ENCODE measurements around the gene ATP10B.

ATP10B gene

GRCh38 chr5:160693831-160694465 is 158.1 kb downstream of the ATP10B start:
- H3K27me3 ChIP-seq (replicated peaks; ENCODE audit: control insufficient read depth, insufficient read depth, low read length) = no peaks in the 10 kb centered on the region
- no peak for TF ChIP-seq CTCF (IDR thresholded peaks at IDR 0.05; ENCODE audit: insufficient read depth, low read length, poor library complexity, severe bottlenecking)
- DNase-seq (ENCODE audit: extremely low read depth, insufficient read length) = no peak
- no peaks in the 10 kb centered on the region for H3K36me3 ChIP-seq (ENCODE audit: control insufficient read depth, insufficient read depth, low read length)
- H3K4me3 ChIP-seq (replicated peaks; ENCODE audit: low read depth, low read length) = no peak overlapping the region

GRCh38 chr5:160692271-160692670 is 159.7 kb downstream of the ATP10B start:
- DNase-seq (ENCODE audit: extremely low read depth, insufficient read length) = no peak
- no peaks in the 10 kb centered on the region for H3K27me3 ChIP-seq (replicated peaks; ENCODE audit: control insufficient read depth, insufficient read depth, low read length)
- no peaks in the 10 kb centered on the region for H3K36me3 ChIP-seq (ENCODE audit: control insufficient read depth, insufficient read depth, low read length)
- no peak for TF ChIP-seq CTCF (IDR thresholded peaks at IDR 0.05; ENCODE audit: insufficient read depth, low read length, poor library complexity, severe bottlenecking)
- H3K4me3 ChIP-seq (replicated peaks; ENCODE audit: low read depth, low read length) = no peak overlapping the region

- DNase-seq (ENCODE audit: extremely low read depth, insufficient read length) = no peak
- Histone ChIP-seq H3K27me3 (replicated peaks; ENCODE audit: control insufficient read depth, insufficient read depth, low read length) (peaks cover 2% of the 10 kb centered on the region), H3K36me3 (ENCODE audit: control insufficient read depth, insufficient read depth, low read length) (no peaks in the 10 kb centered on the region), H3K4me3 (replicated peaks; ENCODE audit: low read depth, low read length) (no peak overlapping the region)
- peak; percentile 52 for TF ChIP-seq CTCF (IDR thresholded peaks at IDR 0.05; ENCODE audit: insufficient read depth, low read length, poor library complexity, severe bottlenecking)
Observed at GRCh38 chr5:160685695-160686094, 166.3 kb downstream of the ATP10B start.

DNA sequence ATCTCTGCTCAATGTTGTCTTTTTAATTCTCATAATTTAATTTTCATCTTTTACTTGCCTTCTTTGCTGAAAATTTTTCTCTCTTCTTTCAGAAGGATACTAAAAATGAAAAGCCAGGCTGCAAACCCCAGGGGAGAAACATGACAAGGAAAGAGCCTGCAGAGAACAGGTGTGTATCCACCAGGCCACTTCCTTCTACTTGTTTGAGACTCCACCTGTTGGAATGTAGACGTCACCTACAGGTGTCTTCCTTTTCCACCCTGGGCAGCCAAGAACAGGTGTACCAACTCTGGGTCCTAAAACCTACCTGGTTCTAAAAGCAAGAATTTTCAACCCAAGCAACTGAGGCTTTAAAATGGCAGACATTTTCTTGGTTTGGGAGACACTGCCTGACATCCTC is 166.8 kb downstream of the ATP10B start:
- TF ChIP-seq CTCF (IDR thresholded peaks at IDR 0.05; ENCODE audit: insufficient read depth, low read length, poor library complexity, severe bottlenecking) = no peak
- no peak for DNase-seq (ENCODE audit: extremely low read depth, insufficient read length)
- Histone ChIP-seq H3K4me3 (replicated peaks; ENCODE audit: low read depth, low read length) (no peak overlapping the region), H3K27me3 (replicated peaks; ENCODE audit: control insufficient read depth, insufficient read depth, low read length) (peaks cover 2% of the 10 kb centered on the region), H3K36me3 (ENCODE audit: control insufficient read depth, insufficient read depth, low read length) (no peaks in the 10 kb centered on the region)

DNA sequence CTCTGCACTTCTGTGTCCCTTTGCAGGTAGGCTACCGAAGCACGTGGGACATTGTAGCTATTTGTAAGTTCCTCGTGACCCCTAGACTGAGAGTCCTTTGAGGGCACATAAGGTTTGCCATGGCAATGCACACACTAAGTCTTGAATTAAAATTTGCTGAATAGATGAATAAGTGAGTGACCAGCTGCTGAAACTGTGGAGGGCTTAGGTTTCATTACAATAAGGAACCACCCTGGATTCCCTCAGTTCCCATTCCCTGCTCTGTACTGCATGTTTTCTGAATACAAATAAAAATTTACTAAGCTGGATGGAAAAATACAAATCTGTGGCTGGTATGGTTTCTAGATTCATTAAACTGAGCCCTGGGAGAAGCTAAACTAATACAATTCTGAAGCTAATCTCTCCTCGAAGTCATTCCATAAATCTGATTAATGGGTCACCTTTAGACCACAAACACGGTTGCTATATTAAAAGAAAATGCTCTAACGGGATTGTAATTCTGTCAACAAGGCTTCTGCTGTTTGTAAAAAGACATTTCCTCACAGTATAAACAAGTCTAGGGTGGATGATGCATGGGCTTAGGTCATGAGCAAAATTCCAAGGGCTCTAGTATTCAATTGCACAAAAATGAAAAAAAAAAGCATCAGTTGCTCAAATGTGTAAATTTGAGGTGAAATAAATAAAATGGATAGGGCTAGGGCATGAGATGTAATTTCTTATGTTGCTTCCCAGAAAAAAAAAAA is 172.3 kb downstream of the ATP10B start:
- peaks cover 2% of the 10 kb centered on the region for H3K27me3 ChIP-seq (replicated peaks; ENCODE audit: control insufficient read depth, insufficient read depth, low read length)
- no peak for TF ChIP-seq CTCF (IDR thresholded peaks at IDR 0.05; ENCODE audit: insufficient read depth, low read length, poor library complexity, severe bottlenecking)
- no peaks in the 10 kb centered on the region for H3K36me3 ChIP-seq (ENCODE audit: control insufficient read depth, insufficient read depth, low read length)
- DNase-seq (ENCODE audit: extremely low read depth, insufficient read length) = no peak
- H3K4me3 ChIP-seq (replicated peaks; ENCODE audit: low read depth, low read length) = no peak overlapping the region

Data from GM06990 (cell line).